H1 (cell line): ENCODE measurements around the gene BRD9. TPM values are rescaled to one million over a fixed set of nuclear protein-coding genes. Genes with fewer than 3 reads are reported as not detected.

Source experiments
- CBX5 ChIP-seq: fragments of 300-800, 300-1000 bp; sonication (generic); IDR thresholded peaks from 2 replicates; pipeline ENCODE4 v1.7.1; 2016; ENCODE audit warnings: antibody characterized with exemption, low read length, low read depth
- CTCF ChIP-seq, 3 experiments: IDR thresholded peaks; 1 replicate in 2 of 3; 2 replicates in 1 of 3; pipeline versions ENCODE4 v1.5.1 to v1.6.1; 2011; ENCODE audit warnings: low read length in 3 of 3, mild to moderate bottlenecking in 3 of 3, inconsistent platforms in 2 of 3, low read depth in 1 of 3, moderate library complexity in 1 of 3; ENCODE audit not compliant: insufficient read depth in 1 of 3; ENCODE audit errors: control extremely low read depth in 1 of 3
- RNF2 ChIP-seq: fragments of 200-900, 300-1000 bp; sonication (generic); IDR thresholded peaks from 2 replicates; pipeline ENCODE4 v1.7.1; 2016; ENCODE audit warnings: borderline replicate concordance, low read depth, mild to moderate bottlenecking, antibody characterized with exemption, low read length; ENCODE audit not compliant: poor library complexity, severe bottlenecking; ENCODE audit errors: missing control alignments
- SIN3A ChIP-seq, 2 experiments: IDR thresholded peaks in 1 of 2; conservative IDR thresholded peaks in 1 of 2; 2 replicates each; pipeline ENCODE4 v1.6.1; 2011 to 2012; ENCODE audit warnings: low read length in 2 of 2, improper control_type of control experiment in 1 of 2, low read depth in 1 of 2, mild to moderate bottlenecking in 1 of 2
- SP4 ChIP-seq: IDR thresholded peaks from 2 replicates; pipeline ENCODE4 v1.6.1; 2012; ENCODE audit warnings: low read length, inconsistent platforms
- TBP ChIP-seq: IDR thresholded peaks from 2 replicates; pipeline ENCODE4 v1.6.1; 2011; ENCODE audit warnings: low read depth, low read length, improper control_type of control experiment
- TCF12 ChIP-seq: IDR thresholded peaks from 2 replicates; pipeline ENCODE4 v1.6.1; 2011; ENCODE audit warnings: low read depth, mild to moderate bottlenecking, low read length
- TEAD4 ChIP-seq: IDR thresholded peaks from 2 replicates; pipeline ENCODE4 v1.6.1; 2012; ENCODE audit warnings: low read depth, low read length, inconsistent platforms, mixed read lengths
- polyA plus RNA-seq, 7 experiments: library from polyadenylated mRNA; depleted of rRNA in 3 of 7; stranded (reverse) in 5 of 7; unstranded in 2 of 7; fragments of >200 nt in 5 of 7; fragments of 200-250 nt in 2 of 7; gene quantifications; 1 replicate in 5 of 7; 2 replicates in 1 of 7; 4 replicates in 1 of 7; pipeline versions ENCODE4 v1.2.1 to v1.2.3, GENCODE V29; 2011 to 2013; ENCODE audit warnings: missing spikeins in 2 of 7, mixed read lengths in 2 of 7
- total RNA-seq: library from RNA; stranded (reverse); fragmentation: NEBNext Ultra II Directional; extraction: Animal tissue kit (Norgen Biotek cat#: 25700); gene quantifications from 2 replicates; pipeline ENCODE4 v1.2.1, GENCODE V29; 2021

Gene BRD9
- total and polyA plus RNA-seq, 2 of the 8 experiments (the other 6 are each of a cell fraction or from before 2014, with no cell fraction given): 9.3 to 49.4 TPM

GRCh38 chr5:933251-933861 lies 40.8 kb upstream of the BRD9 start (continued):
- TF ChIP-seq CTCF (IDR thresholded peaks at IDR 0.05; ENCODE audit: control extremely low read depth in 1 of 3, insufficient read depth in 1 of 3, low read depth in 1 of 3, low read length in 3 of 3) (no peak), TEAD4 (no peak), TCF12 (no peak), RNF2 (no peak), SP4 (no peak), CBX5 (no peak), SIN3A (conservative IDR thresholded peaks at IDR 0.05 in 1 of 2, IDR thresholded peaks at IDR 0.05 in 1 of 2; ENCODE audit: low read depth in 1 of 2, low read length in 2 of 2) (no peak), TBP (no peak)
